Stomach (tissue), 4 donors: ENCODE measurements around the gene KRTAP3-3.

Experiments used
- CTCF ChIP-seq, 7 experiments: fragments of 450-650 bp in 4 of 7; fragments of 200-600 bp in 3 of 7; sonication (generic) in 3 of 7; IDR thresholded peaks; one replicate each; pipeline ENCODE4 v1.5.1; 2016 to 2019; ENCODE audit warnings: antibody characterized with exemption in 7 of 7, control low read depth in 2 of 7, mild to moderate bottlenecking in 1 of 7
- EP300 ChIP-seq: sonication (generic); formaldehyde crosslinking; IDR thresholded peaks from one replicate; pipeline ENCODE4 v1.6.1; 2017; ENCODE audit warnings: antibody characterized with exemption
- POLR2AphosphoS5 ChIP-seq, 3 donors: sonication (generic); formaldehyde crosslinking; IDR thresholded peaks; one replicate each; pipeline ENCODE4 v1.6.1; 2016; ENCODE audit warnings: antibody characterized with exemption in 3 of 3

GRCh38 chr17:40953881-40954280, 40.1 kb downstream of the KRTAP3-3 start:
- TF ChIP-seq EP300 (no peak), POLR2AphosphoS5 (IDR thresholded peaks at IDR 0.05) (no peak), CTCF (IDR thresholded peaks at IDR 0.05) (no peak)
